GM21576 (cell line): Measurements from ENCODE around the gene TMEM207.

Experiments
- ATAC-seq: cut with Tn5 transposase; IDR thresholded peaks from one replicate; pipeline ENCODE4 v1.9.1; 2021; ENCODE audit warnings: mild to moderate bottlenecking, moderate library complexity; ENCODE audit not compliant: unreplicated experiment

Gene TMEM207

DNA sequence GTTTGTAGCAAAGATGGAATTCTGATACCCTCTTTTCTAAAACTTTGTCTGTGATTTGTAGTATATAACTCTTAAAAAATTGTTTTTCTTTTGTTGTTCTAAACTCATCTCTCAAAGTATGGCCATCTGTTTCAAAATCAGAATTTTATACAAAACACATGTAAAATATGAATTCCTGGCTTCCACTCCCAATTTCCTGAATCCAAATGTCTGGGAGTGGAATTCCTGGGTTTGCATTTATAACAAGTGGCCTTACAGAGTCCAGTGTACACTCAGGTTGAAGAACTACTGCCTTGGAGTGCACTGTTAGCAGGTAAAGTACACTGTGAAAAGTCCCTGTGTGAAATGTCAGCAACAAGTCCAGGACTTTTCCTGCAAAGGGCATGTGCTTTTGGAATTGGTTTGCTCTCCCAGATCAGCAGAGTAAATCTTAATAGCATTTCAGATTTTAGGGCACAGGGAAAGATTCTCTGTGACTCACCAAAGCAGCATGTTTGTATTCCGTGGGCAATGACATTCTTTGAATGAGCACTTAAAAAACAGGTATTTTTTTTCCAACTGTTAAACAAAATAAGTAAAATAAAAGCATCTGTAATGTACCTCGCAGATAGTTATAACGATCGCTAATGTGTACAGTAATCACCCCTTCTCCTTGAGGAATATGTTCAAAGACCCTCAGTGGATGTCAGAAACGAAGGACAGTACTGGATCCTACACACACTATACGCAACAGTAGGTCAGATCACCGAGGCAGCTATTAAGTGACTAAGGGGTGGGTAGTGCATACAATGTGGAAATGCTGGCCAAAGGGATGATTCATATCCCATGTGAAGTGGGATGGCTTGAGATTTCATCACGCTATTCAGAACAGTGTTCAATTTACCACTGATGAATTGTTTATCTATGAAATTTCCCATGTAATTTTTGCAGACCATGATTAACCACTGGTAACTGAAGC, 63.7 kb downstream of the TMEM207 start:
- ATAC-seq: no peak

GRCh38 chr3:190384309-190384756, 65.4 kb downstream of the TMEM207 start:
- ATAC-seq: peak; percentile 94

GRCh38 chr3:190382082-190382481, 67.6 kb downstream of the TMEM207 start:
- ATAC-seq: no peak

DNA sequence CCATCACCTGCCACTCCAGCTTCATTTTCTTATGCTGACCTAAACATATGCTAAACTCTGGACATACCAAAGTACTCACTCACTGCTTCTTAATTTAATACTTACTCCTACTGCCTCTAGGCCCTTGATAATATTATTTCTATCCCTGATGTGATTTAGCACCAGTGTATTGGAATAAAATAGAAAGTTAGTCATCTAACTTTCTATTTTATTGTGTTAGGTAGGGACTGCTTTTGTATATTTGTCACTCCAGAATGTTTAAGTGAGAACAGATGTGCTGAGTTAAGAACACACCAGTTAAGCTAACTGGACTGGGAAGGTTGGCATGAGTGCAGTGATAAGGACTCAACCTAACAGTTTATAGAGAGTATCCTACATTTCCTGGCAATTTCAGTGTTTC, 68.3 kb downstream of the TMEM207 start:
- no peak for ATAC-seq

GRCh38 chr3:190380184-190380583, 69.5 kb downstream of the TMEM207 start:
- no peak for ATAC-seq
